HepG2 (cell line): ENCODE measurements around the gene DHRS1. TPM values are rescaled to one million over a fixed set of nuclear protein-coding genes. Genes with fewer than 3 reads are reported as not detected.

Experiments
- CC2D1A ChIP-seq: sonication (generic); formaldehyde crosslinking; IDR thresholded peaks from 2 replicates; pipeline ENCODE4 v1.8.1; 2023; ENCODE audit warnings: mild to moderate bottlenecking, missing genetic modification reagents
- EHMT2 ChIP-seq: fragments of 200-600 bp; sonication (generic); IDR thresholded peaks from 2 replicates; pipeline ENCODE4 v1.7.0; 2017; ENCODE audit warnings: antibody characterized with exemption, low read depth, low read length, borderline replicate concordance
- HDAC1 ChIP-seq: sonication (generic); formaldehyde crosslinking; IDR thresholded peaks from 2 replicates; pipeline ENCODE4 v1.5.1; 2020; ENCODE audit warnings: mild to moderate bottlenecking, missing genetic modification reagents
- HIC2 ChIP-seq: sonication (generic); formaldehyde crosslinking; IDR thresholded peaks from 2 replicates; pipeline ENCODE4 v1.9.0; 2022; ENCODE audit warnings: low read depth, missing genetic modification reagents
- IKZF4 ChIP-seq: sonication (generic); formaldehyde crosslinking; IDR thresholded peaks from 2 replicates; pipeline ENCODE4 v1.5.1; 2020; ENCODE audit warnings: borderline replicate concordance, mild to moderate bottlenecking, low read depth, missing genetic modification reagents; ENCODE audit errors: not compliant biosample characterization
- MBD4 ChIP-seq: IDR thresholded peaks from 2 replicates; pipeline ENCODE4 v1.6.1; 2012; ENCODE audit warnings: low read length, inconsistent platforms, borderline replicate concordance
- MEIS1 ChIP-seq: sonication (generic); formaldehyde crosslinking; IDR thresholded peaks from 2 replicates; pipeline ENCODE4 v1.9.0; 2021; ENCODE audit warnings: mild to moderate bottlenecking, missing genetic modification reagents, moderate library complexity, borderline replicate concordance
- PBX3 ChIP-seq: sonication (generic); formaldehyde crosslinking; IDR thresholded peaks from 2 replicates; pipeline ENCODE4 v1.8.1; 2023; ENCODE audit warnings: missing genetic modification reagents, inconsistent platforms, borderline replicate concordance
- SIX4 ChIP-seq: sonication (generic); formaldehyde crosslinking; IDR thresholded peaks from 2 replicates; pipeline ENCODE4 v1.4.0; 2020; ENCODE audit warnings: missing genetic modification reagents
- YEATS2 ChIP-seq: sonication (generic); formaldehyde crosslinking; IDR thresholded peaks from 2 replicates; pipeline ENCODE4 v1.4.0; 2020; ENCODE audit warnings: missing genetic modification reagents, borderline replicate concordance
- YY1 ChIP-seq: IDR thresholded peaks from 2 replicates; pipeline ENCODE4 v1.6.1; 2011; ENCODE audit warnings: low read length, low read depth, moderate library complexity, mild to moderate bottlenecking; ENCODE audit not compliant: insufficient read depth, insufficient replicate concordance
- ZBTB46 ChIP-seq: sonication (generic); formaldehyde crosslinking; IDR thresholded peaks from 2 replicates; pipeline ENCODE4 v1.4.0; 2020; ENCODE audit warnings: mild to moderate bottlenecking, missing genetic modification reagents, borderline replicate concordance
- ZFP90 ChIP-seq: sonication (generic); formaldehyde crosslinking; IDR thresholded peaks from 2 replicates; pipeline ENCODE4 v1.8.0; 2022; ENCODE audit warnings: missing genetic modification reagents, mild to moderate bottlenecking, inconsistent platforms, borderline replicate concordance
- ZNF224 ChIP-seq: sonication (generic); formaldehyde crosslinking; IDR thresholded peaks from 2 replicates; pipeline ENCODE4 v1.5.0; 2020; ENCODE audit warnings: mild to moderate bottlenecking, missing genetic modification reagents
- ZNF337 ChIP-seq: sonication (generic); formaldehyde crosslinking; IDR thresholded peaks from 2 replicates; pipeline ENCODE4 v1.5.1; 2020; ENCODE audit warnings: missing genetic modification reagents, low read depth, mild to moderate bottlenecking, borderline replicate concordance
- ZNF563 ChIP-seq: sonication (generic); formaldehyde crosslinking; IDR thresholded peaks from 2 replicates; pipeline ENCODE4 v1.8.0; 2022; ENCODE audit warnings: mild to moderate bottlenecking, moderate library complexity, missing genetic modification reagents
- ZNF580 ChIP-seq: IDR thresholded peaks from 2 replicates; pipeline ENCODE4 v1.6.1; 2016; ENCODE audit warnings: low read depth, borderline replicate concordance
- ZNF616 ChIP-seq: sonication (generic); formaldehyde crosslinking; IDR thresholded peaks from 2 replicates; pipeline ENCODE4 v1.5.0; 2020; ENCODE audit warnings: low read depth, mild to moderate bottlenecking, missing genetic modification reagents
- ZUFSP ChIP-seq: sonication (generic); formaldehyde crosslinking; IDR thresholded peaks from 2 replicates; pipeline ENCODE4 v1.9.0; 2021; ENCODE audit warnings: missing genetic modification reagents, mild to moderate bottlenecking, borderline replicate concordance
- polyA plus RNA-seq, 8 experiments: library from polyadenylated mRNA; depleted of rRNA in 3 of 8; stranded (reverse) in 7 of 8; unstranded in 1 of 8; fragments of >200 nt; fragmentation: Illumina TruSeq in 4 of 8; extraction: Trizol in 4 of 8; gene quantifications; 2 replicates each; pipeline versions ENCODE4 v1.2.1 to v1.2.3, GENCODE V29; 2011 to 2016; ENCODE audit warnings: low read depth in 4 of 8, missing spikeins in 1 of 8, mixed read lengths in 1 of 8; ENCODE audit not compliant: insufficient read depth in 1 of 8
- total RNA-seq, 5 experiments: library from RNA; depleted of rRNA; stranded (reverse); fragments of >200 nt; fragmentation: Illumina TruSeq; extraction: Trizol; gene quantifications; 2 replicates each; pipeline ENCODE4 v1.2.3, GENCODE V29; 2016; ENCODE audit warnings: low read depth in 1 of 5

The DHRS1 gene
- total and polyA plus RNA-seq, 2 of the 13 experiments (the other 11 are each of a cell fraction or from before 2014, with no cell fraction given): 49.8 to 60.8 TPM

GRCh38 chr14:24252289-24253124, 47.1 kb downstream of the DHRS1 start (continued):
- peak; percentile 71; the same call in 1 of the 2 replicates for TF ChIP-seq YEATS2
- TF ChIP-seq ZNF563: no peak
- peak; percentile 16; the same call in 1 of the 2 replicates for TF ChIP-seq ZNF580 (CRISPR knock-in tag)
- TF ChIP-seq ZBTB46 (CRISPR knock-in tag): no peak
- no peak for TF ChIP-seq MEIS1 (CRISPR knock-in tag)
- peak; percentile 70; the same call in 1 of the 2 replicates for TF ChIP-seq ZFP90 (CRISPR knock-in tag)
- TF ChIP-seq SIX4 (CRISPR knock-in tag): no peak
- TF ChIP-seq HDAC1 (CRISPR knock-in tag): 0 out of 2 replicates have a peak, but pooled peaks have one; percentile 62
- TF ChIP-seq IKZF4: no peak
- TF ChIP-seq ZNF337 (CRISPR knock-in tag): no peak
- no peak for TF ChIP-seq PBX3 (CRISPR knock-in tag)
- no peak for TF ChIP-seq CC2D1A (CRISPR knock-in tag)
- no peak for TF ChIP-seq ZUFSP (CRISPR knock-in tag)
- no peak for TF ChIP-seq MBD4
- TF ChIP-seq ZNF616 (CRISPR knock-in tag): no peak
- no peak for TF ChIP-seq EHMT2
- peak; percentile 64 for TF ChIP-seq HIC2
- TF ChIP-seq ZNF224: no peak
- TF ChIP-seq YY1: peak; percentile 68
